Suppressor macrophage treated with lipopolysaccharide for 1 hour (primary cell): ENCODE data around the gene NCKAP5L.
"Not testable (repeated sequence)": the region's sequence is repeated elsewhere in the genome, so short reads cannot be mapped to it uniquely, and the experiment has no call there.

Experiments
- DNase-seq, 3 donors: peaks; one replicate each; pipeline ENCODE4 v3.0.0-alpha.2; 2020 to 2022

NCKAP5L gene

DNA sequence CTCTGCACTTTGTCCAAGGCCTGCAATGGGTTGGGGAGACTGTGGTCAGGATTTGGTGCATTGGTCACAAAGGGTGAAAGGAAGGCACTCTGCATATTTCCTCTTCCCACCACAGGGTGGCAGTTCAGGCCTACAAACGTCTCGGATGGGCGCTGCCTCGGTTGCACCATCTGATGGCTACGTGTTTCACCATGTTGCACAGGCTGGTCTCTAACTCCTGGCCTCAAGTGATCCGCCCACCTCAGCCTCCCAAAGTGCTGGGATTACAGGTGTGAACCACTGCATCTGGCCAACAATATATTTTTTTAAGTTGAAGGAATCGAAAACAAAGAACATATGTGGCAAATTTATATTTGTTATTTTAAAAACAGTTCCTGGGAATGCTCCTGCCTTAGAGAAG lies 51.8 kb downstream of the NCKAP5L start:
- peak; percentile 85 to 88 (median 87) for DNase-seq

GRCh38 chr12:49773102-49773501 lies 55.1 kb downstream of the NCKAP5L start:
- DNase-seq = not testable (repeated sequence)

GRCh38 chr12:49767333-49767732 lies 60.9 kb downstream of the NCKAP5L start:
- DNase-seq = no peak

GRCh38 chr12:49766115-49766455 lies 62.1 kb downstream of the NCKAP5L start:
- DNase-seq = no peak

- DNase-seq = no peak
Observed at GRCh38 chr12:49764126-49764525, 64.1 kb downstream of the NCKAP5L start.

DNA sequence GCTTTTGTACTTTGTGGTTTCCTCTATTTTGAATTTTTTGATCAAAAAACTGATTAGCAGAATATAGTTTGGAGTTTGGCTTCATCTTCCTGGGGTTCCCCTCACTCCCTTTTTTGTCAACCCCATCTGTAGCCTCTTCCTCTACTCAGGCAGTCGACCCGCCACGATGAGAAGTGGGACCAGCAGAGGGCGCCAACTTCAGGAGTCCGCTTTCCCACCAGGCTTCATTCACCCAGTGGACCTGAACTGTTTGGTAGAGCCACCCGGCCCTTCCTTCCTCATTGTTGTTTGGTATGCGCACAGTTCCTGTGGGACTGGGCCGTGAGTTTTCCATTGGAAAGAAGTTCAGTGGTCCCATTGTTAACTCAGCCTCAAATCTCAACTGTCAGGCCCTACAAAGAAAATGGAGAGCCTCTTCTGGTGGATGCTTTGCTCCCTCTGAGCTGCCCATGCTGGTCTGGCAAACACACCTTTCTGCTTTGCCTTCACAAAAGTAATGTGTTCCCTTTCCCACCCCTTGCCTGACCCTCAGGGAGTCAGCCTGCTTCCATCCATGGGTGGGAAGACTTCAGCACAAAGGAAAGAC lies 65.1 kb downstream of the NCKAP5L start:
- peak; percentile 73 to 86 (median 80) for DNase-seq

- DNase-seq = no peak
Observed at GRCh38 chr12:49762468-49762847, 65.8 kb downstream of the NCKAP5L start.

- no peak for DNase-seq
Observed at GRCh38 chr12:49761677-49762467, 66.3 kb downstream of the NCKAP5L start.

- DNase-seq = no peak
Observed at GRCh38 chr12:49750996-49751393, 77.2 kb downstream of the NCKAP5L start.

GRCh38 chr12:49750027-49750995 lies 77.9 kb downstream of the NCKAP5L start:
- DNase-seq = peak; percentile 39 to 69 (median 56)

- no peak for DNase-seq
Observed at GRCh38 chr12:49748800-49749199, 79.4 kb downstream of the NCKAP5L start.

GRCh38 chr12:49748306-49748705 lies 79.9 kb downstream of the NCKAP5L start:
- DNase-seq = no peak

- DNase-seq = no peak
Observed at GRCh38 chr12:49744363-49744885, 83.8 kb downstream of the NCKAP5L start.

DNA sequence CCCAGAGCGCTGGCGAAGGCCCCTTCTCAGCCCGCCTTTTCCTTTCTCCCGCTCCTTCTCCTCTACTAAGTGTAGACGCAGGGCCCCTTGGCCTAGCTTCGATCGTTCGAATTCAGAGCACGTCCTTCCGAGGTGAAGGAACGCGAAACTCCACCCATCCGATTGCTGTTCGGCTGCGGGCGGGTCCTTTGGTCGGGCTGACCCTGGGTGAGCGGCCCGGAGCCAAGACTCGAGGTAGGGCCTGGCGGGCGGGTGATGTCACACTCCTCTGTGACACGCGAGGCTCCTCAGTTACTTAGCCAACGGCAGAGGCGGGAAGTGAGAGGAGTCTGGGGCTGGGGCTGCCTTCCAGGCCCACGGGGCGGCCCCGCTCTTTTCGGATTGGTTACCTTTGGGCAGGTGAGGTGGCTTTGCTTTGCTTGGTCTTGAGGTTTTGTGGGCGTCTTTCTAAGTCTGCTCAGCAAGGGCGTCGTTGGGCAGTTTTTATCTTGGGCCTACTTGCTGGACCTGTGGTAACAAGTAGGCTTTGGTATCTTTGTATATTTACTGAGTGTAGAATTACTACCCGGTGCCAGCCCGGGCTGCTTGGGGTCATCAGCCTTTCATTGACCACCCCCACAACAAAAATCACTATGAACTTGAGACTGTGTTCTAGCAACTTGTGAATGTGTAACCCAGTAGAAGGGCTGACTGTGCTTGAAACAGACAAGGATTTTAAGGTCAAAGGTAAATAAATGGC lies 86.2 kb downstream of the NCKAP5L start:
- peak; percentile 94 to 96 (median 95) for DNase-seq
